Sigmoid colon (tissue), 4 donors: ENCODE results near the gene HNF1B.

Source experiments
- EP300 ChIP-seq, 4 donors: sonication (generic); formaldehyde crosslinking; IDR thresholded peaks; one replicate each; pipeline ENCODE4 v1.6.1; 2017; ENCODE audit warnings: antibody characterized with exemption in 4 of 4
- POLR2A ChIP-seq, 2 donors: fragments of 450-650 bp; IDR thresholded peaks; one replicate each; pipeline ENCODE4 v1.6.1; 2016; ENCODE audit warnings: antibody characterized with exemption in 2 of 2, mild to moderate bottlenecking in 2 of 2, moderate library complexity in 2 of 2
- POLR2AphosphoS5 ChIP-seq, 4 donors: sonication (generic); formaldehyde crosslinking; IDR thresholded peaks; one replicate each; pipeline ENCODE4 v1.6.1; 2017; ENCODE audit warnings: antibody characterized with exemption in 4 of 4
- TF ChIP-seq, protein P1 (sequence below), 4 experiments: fragments of 450-650 bp in 3 of 4; fragments of 200-600 bp in 1 of 4; IDR thresholded peaks; one replicate each; pipeline ENCODE4 v1.5.1; 2016 to 2019; ENCODE audit warnings: antibody characterized with exemption in 4 of 4, mild to moderate bottlenecking in 3 of 4, moderate library complexity in 2 of 4

DNA sequence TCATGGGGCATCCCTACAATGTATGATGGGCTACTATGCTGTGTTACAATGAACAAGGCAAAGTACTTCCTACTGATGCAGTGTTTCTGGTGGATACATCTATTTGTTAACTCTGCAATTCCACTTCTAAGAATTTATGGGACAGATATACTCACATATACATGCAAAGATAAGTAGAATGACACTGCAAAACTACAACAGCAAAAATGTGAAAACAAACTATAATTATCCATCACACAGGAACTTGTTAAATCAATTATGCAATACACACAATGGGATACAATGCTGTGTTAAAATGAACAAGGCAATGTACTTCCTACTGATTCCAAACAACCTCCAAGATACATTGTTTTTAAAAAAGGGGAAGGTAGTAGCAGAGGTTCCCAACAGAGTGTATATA, 104.8 kb downstream of the HNF1B start:
- TF ChIP-seq, protein P1, sequence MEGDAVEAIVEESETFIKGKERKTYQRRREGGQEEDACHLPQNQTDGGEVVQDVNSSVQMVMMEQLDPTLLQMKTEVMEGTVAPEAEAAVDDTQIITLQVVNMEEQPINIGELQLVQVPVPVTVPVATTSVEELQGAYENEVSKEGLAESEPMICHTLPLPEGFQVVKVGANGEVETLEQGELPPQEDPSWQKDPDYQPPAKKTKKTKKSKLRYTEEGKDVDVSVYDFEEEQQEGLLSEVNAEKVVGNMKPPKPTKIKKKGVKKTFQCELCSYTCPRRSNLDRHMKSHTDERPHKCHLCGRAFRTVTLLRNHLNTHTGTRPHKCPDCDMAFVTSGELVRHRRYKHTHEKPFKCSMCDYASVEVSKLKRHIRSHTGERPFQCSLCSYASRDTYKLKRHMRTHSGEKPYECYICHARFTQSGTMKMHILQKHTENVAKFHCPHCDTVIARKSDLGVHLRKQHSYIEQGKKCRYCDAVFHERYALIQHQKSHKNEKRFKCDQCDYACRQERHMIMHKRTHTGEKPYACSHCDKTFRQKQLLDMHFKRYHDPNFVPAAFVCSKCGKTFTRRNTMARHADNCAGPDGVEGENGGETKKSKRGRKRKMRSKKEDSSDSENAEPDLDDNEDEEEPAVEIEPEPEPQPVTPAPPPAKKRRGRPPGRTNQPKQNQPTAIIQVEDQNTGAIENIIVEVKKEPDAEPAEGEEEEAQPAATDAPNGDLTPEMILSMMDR (IDR thresholded peaks at IDR 0.05): no peak
- TF ChIP-seq POLR2A (IDR thresholded peaks at IDR 0.05): no peak
- no peak for TF ChIP-seq EP300 (IDR thresholded peaks at IDR 0.05)
- no peak for TF ChIP-seq POLR2AphosphoS5 (IDR thresholded peaks at IDR 0.05)
